ENCODE results near the gene SLC2A13.
"Not testable (repeated sequence)": the region's sequence is repeated elsewhere in the genome, so short reads cannot be mapped to it uniquely, and the experiment has no call there.

The SLC2A13 gene

DNA sequence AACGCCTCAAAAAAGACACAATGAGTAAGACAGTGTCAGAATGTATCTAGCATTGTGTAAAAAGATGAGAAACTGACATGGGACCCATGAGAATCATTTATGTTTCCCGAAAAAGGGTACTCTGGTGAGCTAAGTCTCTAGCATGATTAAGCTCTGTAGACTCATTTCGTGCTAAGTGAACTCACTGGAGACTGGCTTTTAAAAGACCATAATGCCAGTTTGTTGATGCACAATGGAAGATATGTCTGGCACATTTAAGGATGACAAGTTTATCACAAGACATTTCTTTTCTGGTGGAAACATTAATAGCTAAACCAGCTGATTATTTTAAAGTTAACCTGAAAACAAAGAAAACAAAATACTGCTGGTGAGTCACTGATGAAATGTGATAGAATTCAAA lies 233.5 kb downstream of the SLC2A13 start:
- H3K9ac ChIP-seq (ENCODE audit: low read length): no peak overlapping the region
- no peaks in the 10 kb centered on the region for H3K36me3 ChIP-seq (ENCODE audit: control insufficient read depth, insufficient read depth, low read length)
- peaks cover 5% of the 10 kb centered on the region for H3K9me3 ChIP-seq (ENCODE audit: control insufficient read depth, insufficient read depth, low read depth, low read length)
- no peak overlapping the region for H3K4me3 ChIP-seq (ENCODE audit: low read depth, low read length)
- H3K27ac ChIP-seq (ENCODE audit: low read depth, low read length): no peak overlapping the region
- no peaks in the 10 kb centered on the region for H3K27me3 ChIP-seq (ENCODE audit: control insufficient read depth, insufficient read depth, low read length)
- H3K4me1 ChIP-seq (ENCODE audit: control insufficient read depth, insufficient read depth, low read length): no peaks in the 10 kb centered on the region; the same call in 1 of the 2 replicates

DNA sequence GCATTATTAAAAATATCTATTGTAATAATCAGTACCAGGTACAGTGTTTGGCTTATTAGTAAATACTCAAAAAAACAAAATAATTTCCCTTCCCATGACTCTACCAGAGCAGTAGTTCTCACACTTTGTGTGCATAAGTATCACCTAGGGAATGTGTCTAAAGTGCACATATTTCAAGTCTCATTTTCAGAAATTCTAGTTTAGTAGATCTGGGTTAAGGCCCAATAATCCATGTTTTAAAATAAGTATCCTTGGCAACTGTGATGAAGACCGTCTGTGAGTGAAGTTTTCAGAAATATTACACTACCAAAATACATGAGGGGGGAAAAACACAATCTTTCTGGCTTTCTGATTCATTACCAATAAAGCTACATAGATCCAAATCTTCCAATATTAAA lies 237.6 kb downstream of the SLC2A13 start:
- Histone ChIP-seq H3K9me3 (ENCODE audit: control insufficient read depth, insufficient read depth, low read depth, low read length) (no peaks in the 10 kb centered on the region), H3K9ac (ENCODE audit: low read length) (no peak overlapping the region), H3K27ac (ENCODE audit: low read depth, low read length) (no peak overlapping the region), H3K36me3 (ENCODE audit: control insufficient read depth, insufficient read depth, low read length) (no peaks in the 10 kb centered on the region), H3K27me3 (ENCODE audit: control insufficient read depth, insufficient read depth, low read length) (no peaks in the 10 kb centered on the region), H3K4me3 (ENCODE audit: low read depth, low read length) (no peak overlapping the region), H3K4me1 (ENCODE audit: control insufficient read depth, insufficient read depth, low read length) (no peaks in the 10 kb centered on the region)

DNA sequence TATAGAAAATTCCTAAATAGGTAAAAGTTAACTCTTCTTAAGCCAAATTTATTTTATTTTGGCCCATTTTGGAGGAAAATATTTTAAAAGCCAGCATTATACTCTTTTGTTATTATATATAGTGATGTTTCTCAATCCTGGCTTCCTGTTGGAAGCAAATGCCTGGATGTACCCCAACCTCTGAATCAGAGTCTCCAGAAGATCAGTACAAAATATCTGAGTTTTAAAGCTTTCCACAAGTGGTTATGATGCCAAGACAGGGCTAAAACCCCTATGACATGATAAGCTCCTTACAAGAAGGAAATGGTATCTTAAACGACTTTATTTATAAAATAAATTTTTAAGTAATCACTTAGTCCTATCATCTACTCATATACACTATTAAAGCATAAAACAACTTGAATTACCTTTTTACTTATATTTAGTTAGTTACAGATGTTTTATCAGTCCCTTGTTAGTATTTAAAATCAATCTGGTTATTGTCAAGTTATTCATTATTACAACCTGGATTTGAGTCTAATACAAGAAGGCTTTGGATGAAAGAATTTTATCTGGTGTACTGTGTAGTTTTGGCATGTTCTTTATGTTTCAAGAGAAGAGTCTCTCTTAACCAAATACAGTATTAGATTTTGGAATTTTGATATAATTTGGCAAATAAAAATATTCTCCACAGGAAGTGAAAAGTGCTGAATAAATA lies 238.1 kb downstream of the SLC2A13 start:
- H3K9ac ChIP-seq (ENCODE audit: low read length): no peak overlapping the region
- H3K36me3 ChIP-seq (ENCODE audit: control insufficient read depth, insufficient read depth, low read length): no peaks in the 10 kb centered on the region
- H3K27me3 ChIP-seq (ENCODE audit: control insufficient read depth, insufficient read depth, low read length): no peaks in the 10 kb centered on the region
- H3K4me3 ChIP-seq (ENCODE audit: low read depth, low read length): no peak overlapping the region
- no peak overlapping the region for H3K27ac ChIP-seq (ENCODE audit: low read depth, low read length)
- H3K4me1 ChIP-seq (ENCODE audit: control insufficient read depth, insufficient read depth, low read length): no peaks in the 10 kb centered on the region
- H3K9me3 ChIP-seq (ENCODE audit: control insufficient read depth, insufficient read depth, low read depth, low read length): no peaks in the 10 kb centered on the region

DNA sequence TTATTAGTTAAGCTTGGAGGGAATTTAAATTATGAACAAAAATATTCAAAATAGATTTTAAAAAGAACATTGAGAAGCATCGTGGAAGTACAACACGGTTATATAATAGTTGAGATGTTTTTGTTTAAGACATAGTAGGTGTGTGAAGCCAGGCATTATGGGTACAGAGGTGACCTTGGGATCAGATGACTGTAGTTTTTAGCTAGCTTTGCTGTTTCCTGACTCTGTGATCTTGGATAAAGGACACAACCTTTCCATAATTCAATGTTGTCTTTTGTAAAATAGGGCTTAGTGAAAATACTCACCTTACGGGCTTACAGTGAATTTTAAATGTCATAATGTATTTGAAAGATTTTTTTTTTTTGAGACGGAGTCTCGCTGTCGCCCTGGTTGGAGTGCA lies 239.7 kb downstream of the SLC2A13 start:
- no peaks in the 10 kb centered on the region for H3K36me3 ChIP-seq (ENCODE audit: control insufficient read depth, insufficient read depth, low read length)
- H3K27ac ChIP-seq (ENCODE audit: low read depth, low read length): no peak overlapping the region
- no peaks in the 10 kb centered on the region for H3K27me3 ChIP-seq (ENCODE audit: control insufficient read depth, insufficient read depth, low read length)
- no peak overlapping the region for H3K9ac ChIP-seq (ENCODE audit: low read length)
- no peaks in the 10 kb centered on the region for H3K9me3 ChIP-seq (ENCODE audit: control insufficient read depth, insufficient read depth, low read depth, low read length)
- no peaks in the 10 kb centered on the region for H3K4me1 ChIP-seq (ENCODE audit: control insufficient read depth, insufficient read depth, low read length)
- no peak overlapping the region for H3K4me3 ChIP-seq (ENCODE audit: low read depth, low read length)

DNA sequence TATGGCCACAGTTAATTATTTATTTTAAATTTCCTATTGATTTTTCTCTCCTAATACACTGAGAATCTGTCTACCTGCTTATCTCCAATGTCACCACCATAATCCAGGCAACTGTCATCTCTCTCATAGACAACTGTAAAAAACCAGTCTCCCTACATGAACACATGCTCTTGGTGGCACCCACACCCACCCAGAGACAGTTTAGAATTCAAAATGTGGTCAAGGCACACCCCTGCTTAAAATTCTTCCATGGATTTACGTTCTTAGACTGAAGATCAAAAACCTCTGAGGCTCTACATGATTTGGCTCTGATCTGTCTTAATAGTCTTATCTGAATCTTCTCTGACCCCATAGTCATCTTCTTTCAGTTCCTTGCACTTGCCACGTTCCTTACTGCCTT lies 245.2 kb downstream of the SLC2A13 start:
- Histone ChIP-seq H3K36me3 (ENCODE audit: control insufficient read depth, insufficient read depth, low read length) (no peaks in the 10 kb centered on the region), H3K4me3 (ENCODE audit: low read depth, low read length) (no peak overlapping the region), H3K4me1 (ENCODE audit: control insufficient read depth, insufficient read depth, low read length) (no peaks in the 10 kb centered on the region), H3K27me3 (ENCODE audit: control insufficient read depth, insufficient read depth, low read length) (no peaks in the 10 kb centered on the region), H3K9ac (ENCODE audit: low read length) (no peak overlapping the region), H3K9me3 (ENCODE audit: control insufficient read depth, insufficient read depth, low read depth, low read length) (no peaks in the 10 kb centered on the region), H3K27ac (ENCODE audit: low read depth, low read length) (no peak overlapping the region)

DNA sequence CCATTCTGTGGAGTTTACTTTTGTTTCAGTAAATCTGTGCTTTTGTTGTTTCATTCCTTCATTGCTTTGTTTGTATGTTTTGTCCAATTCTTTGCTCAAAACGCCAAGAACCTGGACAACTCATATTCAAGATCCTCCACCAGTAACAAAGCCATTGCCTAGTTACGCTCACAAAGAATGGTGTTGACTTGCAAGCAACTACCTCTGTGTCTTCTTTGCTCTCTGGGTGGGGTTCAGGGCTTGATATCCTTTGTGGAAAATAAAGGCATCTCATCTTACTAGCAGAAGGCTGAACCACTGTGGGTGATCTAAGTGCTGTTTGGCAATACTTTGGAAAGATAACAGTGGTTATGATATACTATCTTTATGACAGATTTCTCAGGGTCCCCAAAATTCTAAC lies 252.9 kb downstream of the SLC2A13 start:
- no peak overlapping the region for H3K27ac ChIP-seq (ENCODE audit: low read depth, low read length)
- no peaks in the 10 kb centered on the region for H3K4me1 ChIP-seq (ENCODE audit: control insufficient read depth, insufficient read depth, low read length)
- H3K9ac ChIP-seq (ENCODE audit: low read length): no peak overlapping the region
- H3K36me3 ChIP-seq (ENCODE audit: control insufficient read depth, insufficient read depth, low read length): no peaks in the 10 kb centered on the region
- 0 out of 2 replicates have a peak, but pooled peaks cover 2% of the 10 kb centered on the region for H3K9me3 ChIP-seq (ENCODE audit: control insufficient read depth, insufficient read depth, low read depth, low read length)
- H3K27me3 ChIP-seq (ENCODE audit: control insufficient read depth, insufficient read depth, low read length): no peaks in the 10 kb centered on the region
- no peak overlapping the region for H3K4me3 ChIP-seq (ENCODE audit: low read depth, low read length)

DNA sequence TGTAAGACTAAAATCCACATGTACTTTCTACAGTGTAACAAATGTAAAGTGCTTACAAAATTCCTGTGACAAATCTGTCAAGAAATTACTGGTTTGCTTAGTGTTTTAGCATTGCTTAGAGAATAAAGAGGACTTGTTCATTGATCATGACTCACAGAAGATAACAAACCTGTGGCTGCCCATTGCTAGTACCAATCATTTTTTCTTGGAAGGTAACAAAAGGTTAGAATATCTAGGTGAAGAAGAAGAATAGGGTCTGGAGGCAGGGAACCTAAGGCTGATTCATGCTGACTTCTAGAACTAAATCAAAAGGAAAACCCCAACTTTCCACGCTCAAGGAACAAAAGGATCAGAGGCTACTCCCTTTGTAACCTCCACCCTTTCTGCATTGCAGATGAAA lies 253.5 kb downstream of the SLC2A13 start:
- Histone ChIP-seq H3K9me3 (ENCODE audit: control insufficient read depth, insufficient read depth, low read depth, low read length) (0 out of 2 replicates have a peak, but pooled peaks cover 2% of the 10 kb centered on the region), H3K36me3 (ENCODE audit: control insufficient read depth, insufficient read depth, low read length) (no peaks in the 10 kb centered on the region), H3K4me3 (ENCODE audit: low read depth, low read length) (no peak overlapping the region), H3K27ac (ENCODE audit: low read depth, low read length) (no peak overlapping the region), H3K9ac (ENCODE audit: low read length) (no peak overlapping the region), H3K4me1 (ENCODE audit: control insufficient read depth, insufficient read depth, low read length) (no peaks in the 10 kb centered on the region), H3K27me3 (ENCODE audit: control insufficient read depth, insufficient read depth, low read length) (no peaks in the 10 kb centered on the region)

DNA sequence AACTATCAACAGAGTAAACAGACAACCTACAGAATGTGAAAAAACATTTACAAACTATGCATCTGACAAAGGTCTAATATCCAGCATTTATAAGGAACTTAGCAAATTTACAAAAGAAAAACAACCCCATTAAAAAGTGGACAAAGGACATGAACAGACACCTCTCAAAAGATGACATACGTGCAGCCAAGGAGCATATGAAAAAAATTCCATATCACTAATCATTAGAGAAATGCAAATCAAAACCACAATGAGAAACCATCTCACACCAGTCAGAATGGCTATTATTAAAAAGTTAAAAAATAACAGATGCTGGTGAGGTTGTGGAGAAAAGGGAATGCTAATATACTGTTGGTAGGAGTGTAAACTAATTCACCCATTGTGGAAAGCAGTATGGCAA lies 257.7 kb downstream of the SLC2A13 start:
- H3K9me3 ChIP-seq (ENCODE audit: control insufficient read depth, insufficient read depth, low read depth, low read length); H3K27ac ChIP-seq (ENCODE audit: low read depth, low read length); H3K27me3 ChIP-seq (ENCODE audit: control insufficient read depth, insufficient read depth, low read length); H3K36me3 ChIP-seq (ENCODE audit: control insufficient read depth, insufficient read depth, low read length); H3K9ac ChIP-seq (ENCODE audit: low read length); H3K4me1 ChIP-seq (ENCODE audit: control insufficient read depth, insufficient read depth, low read length); H3K4me3 ChIP-seq (ENCODE audit: low read depth, low read length): not testable (repeated sequence)

DNA sequence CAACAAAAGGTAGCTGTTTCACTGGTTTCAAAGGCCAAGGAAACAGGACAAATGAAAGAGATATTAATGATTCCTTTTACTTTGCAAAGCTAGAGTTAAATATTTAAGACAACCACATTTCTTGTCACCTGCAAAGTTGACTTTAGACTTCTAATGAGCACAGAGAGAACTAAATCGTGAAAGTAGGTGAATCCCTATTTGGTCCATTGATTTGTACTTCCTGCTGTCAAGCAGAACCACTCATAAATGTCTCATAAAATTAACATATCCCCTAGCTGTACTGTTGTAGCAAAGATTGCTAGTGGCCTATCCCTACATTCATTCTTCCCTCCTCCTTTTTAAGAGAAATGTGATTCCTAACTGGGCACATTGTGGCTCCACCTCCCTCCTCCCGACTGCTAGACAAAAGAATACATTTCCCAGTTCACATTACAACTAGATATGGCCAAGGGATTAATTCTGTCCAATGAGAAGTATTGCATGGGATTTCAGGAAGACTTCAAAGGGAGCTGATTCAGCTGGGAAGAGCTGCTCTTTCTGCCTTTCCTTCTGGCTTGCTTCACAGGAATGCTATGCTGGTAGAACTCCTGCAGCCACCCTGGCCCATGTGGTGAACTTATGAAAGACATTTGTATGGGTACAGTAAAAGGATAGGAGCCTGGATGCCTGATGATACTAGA lies 258.8 kb downstream of the SLC2A13 start:
- Histone ChIP-seq H3K9ac (ENCODE audit: low read length) (no peak overlapping the region), H3K27ac (ENCODE audit: low read depth, low read length) (no peak overlapping the region), H3K4me3 (ENCODE audit: low read depth, low read length) (no peak overlapping the region), H3K27me3 (ENCODE audit: control insufficient read depth, insufficient read depth, low read length) (no peaks in the 10 kb centered on the region), H3K4me1 (ENCODE audit: control insufficient read depth, insufficient read depth, low read length) (no peaks in the 10 kb centered on the region), H3K9me3 (ENCODE audit: control insufficient read depth, insufficient read depth, low read depth, low read length) (0 out of 2 replicates have a peak, but pooled peaks cover 2% of the 10 kb centered on the region), H3K36me3 (ENCODE audit: control insufficient read depth, insufficient read depth, low read length) (no peaks in the 10 kb centered on the region)

DNA sequence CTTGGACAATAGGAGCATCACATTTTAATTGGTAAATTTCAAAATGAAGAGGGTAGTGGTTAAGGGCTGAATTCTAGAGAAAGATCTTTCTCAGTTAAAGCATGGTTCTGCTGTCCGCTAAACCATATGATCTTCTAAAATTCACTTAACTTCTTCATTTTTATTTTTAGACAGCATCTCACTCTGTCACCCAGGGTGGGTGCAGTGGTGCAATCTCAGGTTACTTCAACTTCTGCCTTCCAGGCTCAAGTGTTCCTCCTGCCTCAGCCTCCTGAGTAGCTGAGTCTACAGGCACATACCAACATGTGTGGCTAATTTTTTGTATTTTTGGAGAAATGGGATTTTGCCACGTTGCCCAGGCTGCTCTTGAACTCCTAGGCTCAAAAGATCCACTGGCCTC lies 259.6 kb downstream of the SLC2A13 start:
- Histone ChIP-seq H3K9me3 (ENCODE audit: control insufficient read depth, insufficient read depth, low read depth, low read length) (0 out of 2 replicates have a peak, but pooled peaks cover 2% of the 10 kb centered on the region), H3K4me3 (ENCODE audit: low read depth, low read length) (no peak overlapping the region), H3K27ac (ENCODE audit: low read depth, low read length) (no peak overlapping the region), H3K27me3 (ENCODE audit: control insufficient read depth, insufficient read depth, low read length) (no peaks in the 10 kb centered on the region), H3K9ac (ENCODE audit: low read length) (no peak overlapping the region), H3K4me1 (ENCODE audit: control insufficient read depth, insufficient read depth, low read length) (no peaks in the 10 kb centered on the region), H3K36me3 (ENCODE audit: control insufficient read depth, insufficient read depth, low read length) (no peaks in the 10 kb centered on the region)

DNA sequence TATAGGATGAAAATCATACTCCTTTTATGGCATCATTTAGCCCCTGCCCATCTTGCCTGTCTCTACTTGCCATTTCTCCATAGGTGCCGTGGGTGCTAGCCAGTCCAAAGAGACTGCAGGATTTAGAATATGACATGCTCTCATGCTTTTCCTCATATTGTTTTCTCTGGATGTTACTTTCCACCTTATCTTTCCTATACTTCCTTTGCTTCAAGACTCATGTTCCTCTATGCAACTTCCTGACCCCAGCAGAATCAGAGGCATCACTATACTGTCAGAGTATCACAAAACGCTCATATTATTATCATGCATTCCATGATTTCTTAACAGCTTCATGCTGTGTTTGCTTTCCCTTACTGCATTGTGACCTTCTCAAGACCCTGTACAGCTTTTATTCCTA lies 265.5 kb downstream of the SLC2A13 start:
- H3K27ac ChIP-seq (ENCODE audit: low read depth, low read length): no peak overlapping the region
- H3K9me3 ChIP-seq (ENCODE audit: control insufficient read depth, insufficient read depth, low read depth, low read length): no peaks in the 10 kb centered on the region
- no peak overlapping the region for H3K4me3 ChIP-seq (ENCODE audit: low read depth, low read length)
- H3K27me3 ChIP-seq (ENCODE audit: control insufficient read depth, insufficient read depth, low read length): no peaks in the 10 kb centered on the region
- H3K4me1 ChIP-seq (ENCODE audit: control insufficient read depth, insufficient read depth, low read length): no peaks in the 10 kb centered on the region
- H3K9ac ChIP-seq (ENCODE audit: low read length): no peak overlapping the region
- H3K36me3 ChIP-seq (ENCODE audit: control insufficient read depth, insufficient read depth, low read length): no peaks in the 10 kb centered on the region
